Right lobe of liver (tissue), 6 donors: ENCODE results near the gene WNK2. TPM values are rescaled to one million over a fixed set of nuclear protein-coding genes. Genes with fewer than 3 reads are reported as not detected.

Experiments
- ATAC-seq, 4 donors: fragments of 200-7000 bp; cut with Tn5 transposase; one replicate each; pipeline ENCODE4 v1.9.1; 2020; ENCODE audit warnings: mild to moderate bottlenecking in 4 of 4, moderate library complexity in 4 of 4
- DNase-seq, 3 donors: peaks; one replicate each; pipeline ENCODE4 v3.0.0-alpha.2; 2020
- H3K27ac ChIP-seq, 3 donors: fragments of 200-600 bp; one replicate each; pipeline ENCODE4 v1.8.0; 2022
- H3K27me3 ChIP-seq, 2 donors: fragments of 200-600 bp; one replicate each; pipeline ENCODE4 v1.8.0; 2022
- H3K36me3 ChIP-seq, 4 donors: fragments of 200-600 bp; sonication (generic) in 1 of 4; one replicate each; pipeline versions ENCODE4 v1.5.1 to v1.8.0; 2017 to 2022; ENCODE audit warnings: control low read depth in 1 of 4
- H3K4me1 ChIP-seq, 4 donors: fragments of 200-600 bp; sonication (generic) in 1 of 4; one replicate each; pipeline versions ENCODE4 v1.5.1 to v1.8.0; 2017 to 2022; ENCODE audit warnings: control low read depth in 1 of 4
- H3K4me3 ChIP-seq, 3 donors: fragments of 200-600 bp; one replicate each; pipeline ENCODE4 v1.8.0; 2022
- H3K9me3 ChIP-seq, 4 donors: fragments of 200-600 bp; sonication (generic) in 1 of 4; one replicate each; pipeline versions ENCODE4 v1.5.1 to v1.8.0; 2017 to 2022; ENCODE audit warnings: control low read depth in 1 of 4
- POLR2A ChIP-seq: fragments of 450-650 bp; IDR thresholded peaks from one replicate; pipeline ENCODE4 v1.6.1; 2017; ENCODE audit warnings: antibody characterized with exemption, mild to moderate bottlenecking
- WGBS: methylation state at CpG from one replicate; pipeline ENCODE4 v1.1.6; 2018; ENCODE audit warnings: low coverage, low lambda C conversion rate; ENCODE audit not compliant: insufficient coverage; ENCODE audit errors: missing lambda C conversion rate; 5-methylcytosine and 5-hydroxymethylcytosine counted together
- intact Hi-C, 2 donors: fragments of 100-400 bp; cut with DNase I; formaldehyde crosslinking; loops; one replicate each; pipeline versions ENCODE4 v1.11.2 to v1.14.1; 2022
- total RNA-seq, 6 experiments: library from RNA; depleted of rRNA in 2 of 6; stranded (reverse); fragments of >200 nt in 2 of 6; fragmentation: NEBNext Ultra II Directional in 3 of 6; extraction: Animal tissue kit (Norgen Biotek cat#: 25700) in 3 of 6; gene quantifications; one replicate each; pipeline versions ENCODE4 v1.1.0 to v1.2.4, GENCODE V29; 2016 to 2023
- TF ChIP-seq, protein P1 (sequence below), 4 donors: fragments of 200-600 bp in 3 of 4; fragments of 450-650 bp in 1 of 4; IDR thresholded peaks; one replicate each; pipeline versions ENCODE4 v1.5.1 to v1.8.0; 2016 to 2022; ENCODE audit warnings: antibody characterized with exemption in 4 of 4, mild to moderate bottlenecking in 2 of 4
- donor health status: DM: no; HTN: yes; CAD: no.
- donor health status: DM: no; HTN: no; CAD: no.
- donor health status: DM: no; HTN: no; CAD: no.
- donor health status: DM: no; HTN: yes; CAD: no.
- donor health status: DM: no; HTN: yes; CAD: no.

The WNK2 gene
- total RNA-seq, 6 experiments from 2014 or later: 0.43 to 3.6 (median 1.3) TPM

DNA sequence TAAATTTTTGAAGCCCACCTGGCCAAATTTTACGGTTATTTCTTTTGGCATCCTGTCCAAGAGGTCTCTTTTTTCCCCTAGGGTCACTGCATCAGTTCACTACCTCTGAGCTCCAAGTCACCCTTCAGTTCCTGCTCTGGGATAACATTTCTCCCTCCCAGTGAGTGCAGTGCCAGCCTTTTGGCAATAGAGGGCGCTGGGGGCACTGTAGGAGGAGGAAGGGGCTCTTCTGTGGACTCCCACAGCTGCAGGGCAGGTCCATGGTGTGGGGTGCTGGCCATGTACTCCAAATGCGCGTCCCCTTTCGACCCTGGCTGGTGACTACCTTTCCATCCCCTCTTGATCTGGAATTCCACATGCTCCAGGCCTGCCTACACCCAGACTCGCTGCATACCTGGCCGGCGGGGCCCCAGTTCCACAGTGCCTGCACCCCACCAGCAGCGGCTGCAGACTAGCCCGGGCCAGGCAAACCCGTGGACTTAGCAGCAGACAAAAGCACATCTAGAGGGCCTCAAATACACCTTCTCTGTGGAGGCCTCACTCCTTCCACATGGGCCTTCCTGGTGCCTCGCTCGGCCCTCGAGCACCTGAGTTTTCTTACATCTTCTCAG lies 29.5 kb upstream of the WNK2 start:
- ATAC-seq: peak; percentile 13 to 43 (median 36)

GRCh38 chr9:93155716-93156474 lies 28.0 kb upstream of the WNK2 start:
- Histone ChIP-seq H3K4me3 (no peak overlapping the region), H3K4me1 (no peaks in the 10 kb centered on the region), H3K9me3 (no peaks in the 10 kb centered on the region), H3K27me3 (no peaks in the 10 kb centered on the region), H3K27ac (no peak overlapping the region), H3K36me3 (no peaks in the 10 kb centered on the region)
- DNase-seq: no peak
- TF ChIP-seq, protein P1, sequence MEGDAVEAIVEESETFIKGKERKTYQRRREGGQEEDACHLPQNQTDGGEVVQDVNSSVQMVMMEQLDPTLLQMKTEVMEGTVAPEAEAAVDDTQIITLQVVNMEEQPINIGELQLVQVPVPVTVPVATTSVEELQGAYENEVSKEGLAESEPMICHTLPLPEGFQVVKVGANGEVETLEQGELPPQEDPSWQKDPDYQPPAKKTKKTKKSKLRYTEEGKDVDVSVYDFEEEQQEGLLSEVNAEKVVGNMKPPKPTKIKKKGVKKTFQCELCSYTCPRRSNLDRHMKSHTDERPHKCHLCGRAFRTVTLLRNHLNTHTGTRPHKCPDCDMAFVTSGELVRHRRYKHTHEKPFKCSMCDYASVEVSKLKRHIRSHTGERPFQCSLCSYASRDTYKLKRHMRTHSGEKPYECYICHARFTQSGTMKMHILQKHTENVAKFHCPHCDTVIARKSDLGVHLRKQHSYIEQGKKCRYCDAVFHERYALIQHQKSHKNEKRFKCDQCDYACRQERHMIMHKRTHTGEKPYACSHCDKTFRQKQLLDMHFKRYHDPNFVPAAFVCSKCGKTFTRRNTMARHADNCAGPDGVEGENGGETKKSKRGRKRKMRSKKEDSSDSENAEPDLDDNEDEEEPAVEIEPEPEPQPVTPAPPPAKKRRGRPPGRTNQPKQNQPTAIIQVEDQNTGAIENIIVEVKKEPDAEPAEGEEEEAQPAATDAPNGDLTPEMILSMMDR (IDR thresholded peaks at IDR 0.05): no peak
- peak in 1 of 4 donors; percentile 81 for ATAC-seq
- intact Hi-C loops: no loop called here
- WGBS: 86% methylated on average over 11 of the region's 16 CpGs

More for the DNA sequence above, 29.5 kb upstream of the WNK2 start:
- intact Hi-C loops: no loop called here
- DNase-seq: no peak
- Histone ChIP-seq H3K4me3 (no peak overlapping the region), H3K27ac (no peak overlapping the region), H3K4me1 (no peaks in the 10 kb centered on the region), H3K9me3 (no peaks in the 10 kb centered on the region), H3K36me3 (no peaks in the 10 kb centered on the region), H3K27me3 (no peaks in the 10 kb centered on the region)
- TF ChIP-seq POLR2A: no peak
- TF ChIP-seq, protein P1 (IDR thresholded peaks at IDR 0.05): peak in 3 of 4 donors; percentile 22 to 34 (median 27)
- WGBS: 62% methylated on average over 5 of the region's 14 CpGs

GRCh38 chr9:93156475-93157008 lies 27.4 kb upstream of the WNK2 start:
- intact Hi-C loops: no loop called here
- H3K27me3 ChIP-seq: no peaks in the 10 kb centered on the region
- H3K4me3 ChIP-seq: no peak overlapping the region
- no peaks in the 10 kb centered on the region for H3K4me1 ChIP-seq
- TF ChIP-seq POLR2A: no peak
- TF ChIP-seq, protein P1 (IDR thresholded peaks at IDR 0.05): no peak
- WGBS: 55% methylated on average over 4 of the region's 11 CpGs
- DNase-seq (peak in 1 of 3 donors; percentile 54), ATAC-seq (peak in 3 of 4 donors; percentile 33 to 61 (median 44))
- H3K27ac ChIP-seq: no peak overlapping the region
- no peaks in the 10 kb centered on the region for H3K9me3 ChIP-seq
- H3K36me3 ChIP-seq: no peaks in the 10 kb centered on the region

DNA sequence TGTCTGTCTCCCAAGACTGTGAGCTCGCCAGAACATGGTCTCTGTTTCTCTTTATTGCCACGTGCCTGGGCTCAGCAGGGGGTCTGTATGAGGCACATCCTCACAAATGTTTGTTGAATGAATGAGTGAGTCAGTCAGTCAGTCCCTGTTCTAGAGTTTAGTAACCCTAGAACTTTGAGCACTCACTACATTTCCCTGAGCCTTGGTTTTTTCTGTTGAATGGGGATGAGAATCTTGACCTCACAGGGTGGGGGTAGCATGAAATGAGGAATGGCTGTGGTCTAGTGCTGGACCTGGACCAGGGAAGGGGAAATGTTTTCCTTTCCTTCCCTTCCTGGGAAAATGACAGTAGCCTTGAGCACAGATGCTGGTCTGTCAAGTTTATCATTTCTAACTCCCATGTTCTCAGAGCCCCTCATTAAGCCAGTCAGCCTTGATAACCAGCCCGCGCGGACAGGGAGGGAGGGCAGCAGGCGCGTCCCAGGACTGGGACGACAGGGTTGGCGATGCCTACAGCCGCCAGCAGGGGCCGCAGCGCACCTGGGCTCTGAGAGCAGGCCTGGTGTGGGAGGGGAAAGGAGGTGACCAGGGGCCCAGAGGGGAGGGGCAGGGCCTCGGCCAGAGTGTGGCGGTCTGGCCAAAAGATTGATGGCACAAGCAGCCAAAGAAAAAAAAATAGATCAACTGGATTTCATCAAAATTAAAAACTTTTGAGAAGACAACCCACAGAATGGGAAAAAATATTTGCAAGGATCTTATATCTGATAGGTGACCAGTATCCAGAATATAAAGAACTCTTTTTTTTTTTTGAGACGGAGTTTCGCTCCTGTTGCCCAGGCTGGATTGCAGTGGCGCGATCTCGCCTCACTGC lies 24.1 kb upstream of the WNK2 start:
- peak; percentile 88 to 90 (median 89) for DNase-seq
- H3K27me3 ChIP-seq: no peaks in the 10 kb centered on the region
- TF ChIP-seq, protein P1 (IDR thresholded peaks at IDR 0.05): peak; percentile 95 to 97 (median 96)
- TF ChIP-seq POLR2A: no peak
- intact Hi-C loops: loop anchor here (5.0 kb wide), 2 partner anchors 137 to 147 kb away; no protein-coding TSS in a partner anchor
- peak; percentile 97 to 100 (median 100) for ATAC-seq
- no peak overlapping the region for H3K27ac ChIP-seq
- H3K4me1 ChIP-seq: no peaks in the 10 kb centered on the region
- no peak overlapping the region for H3K4me3 ChIP-seq
- no peaks in the 10 kb centered on the region for H3K36me3 ChIP-seq
- H3K9me3 ChIP-seq: no peaks in the 10 kb centered on the region
- WGBS: 14% methylated on average over 18 of the region's 19 CpGs
